Mesothelial cell of epicardium (in vitro differentiated cells): ENCODE measurements around the gene DERL2. TPM values are rescaled to one million over a fixed set of nuclear protein-coding genes. Genes with fewer than 3 reads are reported as not detected.

Experiments
- DNase-seq, 2 experiments: peaks; one replicate each; pipeline ENCODE4 v3.0.0; 2021; ENCODE audit warnings: low spot score in 2 of 2; ENCODE audit not compliant: unreplicated experiment in 2 of 2
- H3K27ac Mint-ChIP-seq: 2 replicates; pipeline ENCODE4 v1.8.0; 2021; ENCODE audit warnings: mixed read lengths
- H3K27me3 Mint-ChIP-seq: 2 replicates; pipeline ENCODE4 v1.8.0; 2021; ENCODE audit warnings: low read depth, mixed read lengths
- H3K36me3 Mint-ChIP-seq: 2 replicates; pipeline ENCODE4 v1.8.0; 2021; ENCODE audit warnings: mixed read lengths
- H3K4me1 Mint-ChIP-seq: 2 replicates; pipeline ENCODE4 v1.8.0; 2021; ENCODE audit warnings: mixed read lengths
- H3K4me3 Mint-ChIP-seq: 2 replicates; pipeline ENCODE4 v1.8.0; 2021; ENCODE audit warnings: mild to moderate bottlenecking, moderate library complexity, mixed read lengths
- H3K9me3 Mint-ChIP-seq: 2 replicates; pipeline ENCODE4 v1.8.0; 2021; ENCODE audit warnings: mixed read lengths
- CTCF ChIP-seq: fragments of 200-600 bp; sonication (generic); IDR thresholded peaks from one replicate; pipeline ENCODE4 v1.5.0; 2021; ENCODE audit warnings: antibody characterized with exemption; ENCODE audit not compliant: unreplicated experiment
- total RNA-seq: library from RNA; stranded (reverse); gene quantifications from 3 replicates; pipeline ENCODE4 v1.2.1, GENCODE V29; 2021

Gene DERL2
- total RNA-seq, 1 donor from 2014 or later: 70.6 TPM

DNA sequence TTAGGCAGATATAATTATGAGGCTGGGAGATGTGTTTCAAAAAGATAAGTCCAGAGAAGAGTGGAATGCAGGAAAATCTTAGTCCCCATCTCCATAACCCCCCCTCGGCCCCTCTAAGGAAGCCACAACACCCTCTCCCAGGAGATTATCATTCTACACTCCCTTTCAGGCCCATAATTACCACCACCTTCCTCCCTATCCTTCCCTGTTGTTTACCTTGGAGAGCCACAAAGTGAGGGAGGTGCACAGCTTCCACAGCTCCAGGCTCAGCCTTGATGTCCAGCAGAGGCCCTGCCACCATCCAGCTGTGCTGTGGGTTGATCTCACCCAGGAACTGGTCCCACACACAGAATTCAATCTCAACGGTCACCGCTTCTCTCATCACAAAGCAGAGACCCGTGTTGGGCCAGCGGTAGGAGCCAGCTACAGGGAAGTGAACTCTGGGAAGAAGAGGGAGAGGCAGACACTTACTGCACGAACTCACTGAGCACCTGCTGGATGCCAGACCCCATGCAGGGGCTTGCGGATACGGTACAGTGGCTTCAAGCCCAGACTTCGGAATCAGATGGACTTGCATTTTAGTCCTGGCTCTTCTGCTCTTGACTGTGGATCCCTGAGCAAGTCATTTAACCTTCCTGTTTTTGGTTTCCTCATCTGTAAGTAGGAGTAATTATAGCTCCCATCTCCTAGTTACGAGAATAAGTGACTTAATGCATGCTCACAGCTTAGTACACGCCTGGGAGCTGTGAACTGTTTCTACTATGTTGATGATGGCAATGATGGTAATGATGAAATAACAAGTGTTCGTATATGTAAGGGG is 44.5 kb upstream of the DERL2 start:
- H3K27me3 Mint-ChIP-seq: no peaks in the 10 kb centered on the region
- H3K9me3 Mint-ChIP-seq: no peaks in the 10 kb centered on the region
- no peak overlapping the region for H3K27ac Mint-ChIP-seq
- no peak for TF ChIP-seq CTCF
- H3K36me3 Mint-ChIP-seq: no peaks in the 10 kb centered on the region
- peaks cover 14% of the 10 kb centered on the region for H3K4me1 Mint-ChIP-seq
- H3K4me3 Mint-ChIP-seq: no peak overlapping the region
- DNase-seq: no peak

DNA sequence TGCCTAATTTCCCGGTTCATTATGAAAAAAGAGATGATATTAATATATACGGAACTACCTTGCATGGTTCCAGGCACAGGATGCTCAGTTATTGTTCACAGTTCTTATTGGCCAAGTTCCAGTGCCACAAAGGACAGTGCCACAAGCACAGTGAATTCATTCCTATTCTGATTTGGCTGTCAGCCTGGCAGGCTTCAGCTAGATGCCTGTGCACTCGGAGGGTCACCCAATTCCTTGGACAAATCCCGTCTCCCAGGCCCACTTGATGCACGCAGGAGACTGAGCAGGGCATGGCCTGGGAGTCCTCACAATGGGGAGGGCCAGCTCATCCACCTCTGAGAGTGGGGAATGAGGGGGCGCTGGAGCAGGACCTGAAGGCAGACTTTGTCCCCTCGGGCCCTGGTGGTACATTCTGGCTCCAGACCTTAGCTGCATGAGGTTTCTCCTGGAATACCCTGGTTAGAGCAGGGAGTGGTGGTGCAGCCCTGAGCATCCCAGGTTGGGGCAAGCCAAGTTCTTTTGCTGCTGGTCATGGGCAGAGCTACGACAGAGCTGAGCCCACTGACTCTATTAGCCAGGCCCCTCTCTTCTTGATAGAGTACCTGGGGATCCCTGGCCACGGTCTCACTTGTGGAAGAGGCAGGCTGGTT is 41.7 kb upstream of the DERL2 start:
- no peak for DNase-seq
- no peaks in the 10 kb centered on the region for H3K27me3 Mint-ChIP-seq
- H3K9me3 Mint-ChIP-seq: no peaks in the 10 kb centered on the region
- H3K4me3 Mint-ChIP-seq: no peak overlapping the region
- H3K36me3 Mint-ChIP-seq: no peaks in the 10 kb centered on the region
- peak overlapping the region; percentile 77 for H3K27ac Mint-ChIP-seq
- TF ChIP-seq CTCF: no peak
- peaks cover 14% of the 10 kb centered on the region for H3K4me1 Mint-ChIP-seq

GRCh38 chr17:5526821-5527598 is 41.0 kb upstream of the DERL2 start:
- H3K27ac Mint-ChIP-seq: peak overlapping the region; percentile 77
- DNase-seq: peak in 1 of 2 experiments; percentile 51
- peaks cover 14% of the 10 kb centered on the region for H3K4me1 Mint-ChIP-seq
- no peaks in the 10 kb centered on the region for H3K9me3 Mint-ChIP-seq
- no peaks in the 10 kb centered on the region for H3K36me3 Mint-ChIP-seq
- no peak for TF ChIP-seq CTCF
- H3K4me3 Mint-ChIP-seq: no peak overlapping the region
- no peaks in the 10 kb centered on the region for H3K27me3 Mint-ChIP-seq

DNA sequence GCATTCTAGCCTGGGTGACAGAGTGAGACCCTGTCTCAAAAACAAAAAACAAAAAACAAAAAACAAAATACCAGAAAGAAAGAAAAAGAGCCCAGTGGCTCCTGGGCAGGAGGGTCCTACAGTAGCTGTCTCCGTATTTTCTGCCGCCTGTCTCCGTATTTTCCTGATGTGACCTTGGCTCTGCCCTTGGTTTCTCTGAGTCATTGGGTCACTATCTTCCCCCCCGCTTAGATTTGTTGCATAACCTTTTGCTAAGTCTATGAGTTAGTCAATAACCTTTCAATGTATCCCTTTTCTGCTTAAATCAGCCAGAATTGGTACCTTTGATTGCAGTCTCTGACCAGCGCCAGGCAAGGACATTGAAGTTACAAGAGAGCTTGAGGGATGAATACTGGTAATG is 37.3 kb upstream of the DERL2 start:
- Mint-ChIP-seq H3K36me3 (no peaks in the 10 kb centered on the region), H3K9me3 (no peaks in the 10 kb centered on the region), H3K27me3 (no peaks in the 10 kb centered on the region), H3K4me3 (no peak overlapping the region), H3K27ac (no peak overlapping the region), H3K4me1 (peaks cover 14% of the 10 kb centered on the region)
- no peak for DNase-seq
- TF ChIP-seq CTCF: no peak

- Mint-ChIP-seq H3K27ac (no peak overlapping the region), H3K36me3 (no peaks in the 10 kb centered on the region), H3K4me1 (peaks cover 14% of the 10 kb centered on the region), H3K9me3 (no peaks in the 10 kb centered on the region), H3K4me3 (no peak overlapping the region), H3K27me3 (no peaks in the 10 kb centered on the region)
- TF ChIP-seq CTCF: no peak
- no peak for DNase-seq
Observed at GRCh38 chr17:5522476-5522875, 36.5 kb upstream of the DERL2 start.
